ENCODE results near the gene ROR2. TPM values are rescaled to one million over a fixed set of nuclear protein-coding genes. Genes with fewer than 3 reads are reported as not detected.

ROR2 gene
- total RNA-seq, 1 experiment from 2014 or later = 2.7 TPM

GRCh38 chr9:91894023-91894422 lies 56.0 kb downstream of the ROR2 start:
- Mint-ChIP-seq H3K27ac (no peak overlapping the region), H3K4me3 (no peak overlapping the region), H3K4me1 (peaks cover 17 to 18% of the 10 kb centered on the region in 2 experiments), H3K9me3 (no peaks in the 10 kb centered on the region; a peak in 1 of 5 replicates), H3K27me3 (ENCODE audit: low read depth) (peaks cover 83% of the 10 kb centered on the region), H3K36me3 (ENCODE audit: insufficient read depth in 1 of 3, low read depth in 3 of 3) (no peaks in the 10 kb centered on the region; a peak in 1 of 7 replicates)
- Histone ChIP-seq H3K14ac (ENCODE audit: insufficient read depth, low read length) (no peak overlapping the region), H2BK15ac (ENCODE audit: low read depth, low read length) (no peak overlapping the region), H3K9me3 (ENCODE audit: control insufficient read depth, low read depth, low read length) (no peaks in the 10 kb centered on the region), H2BK12ac (ENCODE audit: insufficient read length, low read depth, low read length) (no peak overlapping the region), H4K8ac (replicated peaks; ENCODE audit: insufficient read length, low read depth, low read length) (no peak overlapping the region), H2AK5ac (ENCODE audit: insufficient read length, low read length) (no peak overlapping the region), H3T11ph (ENCODE audit: low read length) (no peak overlapping the region), H2AFZ (ENCODE audit: low read length) (no peak overlapping the region), H3K79me1 (ENCODE audit: insufficient read depth, low read depth, low read length, poor library complexity, severe bottlenecking) (no peaks in the 10 kb centered on the region), H2BK5ac (ENCODE audit: insufficient read length, low read length) (no peak overlapping the region), H3K9ac (ENCODE audit: extremely low read depth, insufficient read length, low read length) (no peak overlapping the region), H3K27me3 (ENCODE audit: insufficient read depth, low read length) (peaks cover 6% of the 10 kb centered on the region; the same call in 1 of the 2 replicates), H4K20me1 (ENCODE audit: control insufficient read depth, insufficient read depth, insufficient read length) (no peaks in the 10 kb centered on the region), H3K23me2 (ENCODE audit: insufficient read length, low read depth, low read length, poor library complexity, severe bottlenecking) (no peaks in the 10 kb centered on the region), H3K23ac (ENCODE audit: insufficient read length, low read depth, low read length) (no peak overlapping the region), H3K27ac (ENCODE audit: insufficient read length, low read depth, low read length) (no peak overlapping the region), H3K4me2 (ENCODE audit: insufficient read depth, insufficient read length, low read length) (no peak overlapping the region), H3K4me1 (ENCODE audit: insufficient read depth, low read length) (peaks cover 3% of the 10 kb centered on the region; the same call in 1 of the 2 replicates), H4K5ac (ENCODE audit: insufficient read length, low read depth, low read length) (no peak overlapping the region), H3K56ac (ENCODE audit: insufficient read length, low read depth, low read length) (no peak overlapping the region), H3K18ac (ENCODE audit: insufficient read length, low read depth, low read length) (no peak overlapping the region), H3K4ac (ENCODE audit: low read depth, low read length) (no peak overlapping the region), H2BK20ac (ENCODE audit: low read depth, low read length, poor library complexity, severe bottlenecking) (no peak overlapping the region), H4K91ac (ENCODE audit: insufficient read length, low read depth, low read length) (no peak overlapping the region), H3K79me2 (ENCODE audit: insufficient read depth, low read length) (no peaks in the 10 kb centered on the region), H2BK120ac (ENCODE audit: low read depth, low read length, poor library complexity, severe bottlenecking) (no peak overlapping the region)
- no CpG with 5 or more reads among the region's 4 CpGs for WGBS (ENCODE audit: extremely low coverage, insufficient read length, low lambda C conversion rate)
- TF ChIP-seq, protein P1, sequence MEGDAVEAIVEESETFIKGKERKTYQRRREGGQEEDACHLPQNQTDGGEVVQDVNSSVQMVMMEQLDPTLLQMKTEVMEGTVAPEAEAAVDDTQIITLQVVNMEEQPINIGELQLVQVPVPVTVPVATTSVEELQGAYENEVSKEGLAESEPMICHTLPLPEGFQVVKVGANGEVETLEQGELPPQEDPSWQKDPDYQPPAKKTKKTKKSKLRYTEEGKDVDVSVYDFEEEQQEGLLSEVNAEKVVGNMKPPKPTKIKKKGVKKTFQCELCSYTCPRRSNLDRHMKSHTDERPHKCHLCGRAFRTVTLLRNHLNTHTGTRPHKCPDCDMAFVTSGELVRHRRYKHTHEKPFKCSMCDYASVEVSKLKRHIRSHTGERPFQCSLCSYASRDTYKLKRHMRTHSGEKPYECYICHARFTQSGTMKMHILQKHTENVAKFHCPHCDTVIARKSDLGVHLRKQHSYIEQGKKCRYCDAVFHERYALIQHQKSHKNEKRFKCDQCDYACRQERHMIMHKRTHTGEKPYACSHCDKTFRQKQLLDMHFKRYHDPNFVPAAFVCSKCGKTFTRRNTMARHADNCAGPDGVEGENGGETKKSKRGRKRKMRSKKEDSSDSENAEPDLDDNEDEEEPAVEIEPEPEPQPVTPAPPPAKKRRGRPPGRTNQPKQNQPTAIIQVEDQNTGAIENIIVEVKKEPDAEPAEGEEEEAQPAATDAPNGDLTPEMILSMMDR (conservative IDR thresholded peaks at IDR 0.05) = no peak
- DNase-seq = no peak
